Endodermal cell (in vitro differentiated cells): ENCODE results near the gene LAMA2. TPM values are rescaled to one million over a fixed set of nuclear protein-coding genes. Genes with fewer than 3 reads are reported as not detected.

Experiments
- DNase-seq: peaks from one replicate; pipeline ENCODE4 v3.0.0-alpha.2; 2017
- H3K27ac ChIP-seq: 2 replicates; pipeline ENCODE4 v1.5.1; 2013; ENCODE audit warnings: mild to moderate bottlenecking, low read depth, low read length, moderate library complexity
- H3K27me3 ChIP-seq: 2 replicates; pipeline ENCODE4 v1.6.1; 2013; ENCODE audit warnings: mild to moderate bottlenecking, low read length, moderate library complexity; ENCODE audit not compliant: insufficient read depth, control insufficient read depth, poor library complexity, severe bottlenecking
- H3K36me3 ChIP-seq: 2 replicates; pipeline ENCODE4 v1.7.0; 2013; ENCODE audit warnings: mild to moderate bottlenecking, low read length, moderate library complexity; ENCODE audit not compliant: control insufficient read depth, insufficient read depth
- H3K4me1 ChIP-seq: one replicate; pipeline ENCODE4 v1.7.0; 2013; ENCODE audit warnings: low read length; ENCODE audit not compliant: control insufficient read depth, insufficient read depth
- H3K4me3 ChIP-seq: 2 replicates; pipeline ENCODE4 v1.5.1; 2013; ENCODE audit warnings: mild to moderate bottlenecking, low read length, moderate library complexity
- H3K9ac ChIP-seq: 2 replicates; pipeline ENCODE4 v1.6.1; 2013; ENCODE audit warnings: mild to moderate bottlenecking, low read length, moderate library complexity; ENCODE audit not compliant: poor library complexity, severe bottlenecking; ENCODE audit errors: extremely low read depth
- H3K9me3 ChIP-seq: 2 replicates; pipeline ENCODE4 v1.6.1; 2013; ENCODE audit warnings: mild to moderate bottlenecking, low read length, moderate library complexity; ENCODE audit not compliant: control insufficient read depth
- H3K27ac Mint-ChIP-seq: 2 replicates; pipeline ENCODE4 v1.8.0; 2020; ENCODE audit warnings: mixed read lengths
- H3K27me3 Mint-ChIP-seq: 2 replicates; pipeline ENCODE4 v1.8.0; 2021; ENCODE audit warnings: mild to moderate bottlenecking, mixed read lengths; ENCODE audit not compliant: insufficient read depth
- H3K36me3 Mint-ChIP-seq: 2 replicates; pipeline ENCODE4 v1.8.0; 2020; ENCODE audit warnings: low read depth, mixed read lengths
- H3K4me1 Mint-ChIP-seq: 2 replicates; pipeline ENCODE4 v1.8.0; 2020; ENCODE audit warnings: mixed read lengths
- H3K4me3 Mint-ChIP-seq: 2 replicates; pipeline ENCODE4 v1.8.0; 2020; ENCODE audit warnings: mild to moderate bottlenecking, moderate library complexity, mixed read lengths
- H3K9me3 Mint-ChIP-seq: 2 replicates; pipeline ENCODE4 v1.8.0; 2020; ENCODE audit warnings: mild to moderate bottlenecking, mixed read lengths
- WGBS, 2 experiments: methylation state at CpG; one replicate each; pipeline versions ENCODE4 v1.1.5 to v1.1.7; 2013; ENCODE audit warnings: missing lambda C conversion rate in 2 of 2, mixed read lengths in 1 of 2; ENCODE audit not compliant: insufficient coverage in 1 of 2, insufficient read length in 1 of 2; 5-methylcytosine and 5-hydroxymethylcytosine counted together
- total RNA-seq, 2 donors: library from RNA; stranded (reverse); fragmentation: NEBNext Ultra II Directional in 1 of 2; extraction: Animal tissue kit (Norgen Biotek cat#: 25700) in 1 of 2; gene quantifications; 2 replicates in 1 of 2; 3 replicates in 1 of 2; pipeline ENCODE4 v1.2.1, GENCODE V29; 2021
- TF ChIP-seq, protein P1 (sequence below): fragments of 200-600 bp; sonication (generic); conservative IDR thresholded peaks from 2 replicates; pipeline ENCODE4 v1.5.0; 2021; ENCODE audit warnings: antibody characterized with exemption, mild to moderate bottlenecking

The LAMA2 gene
- total RNA-seq, 2 donors from 2014 or later, result 2.3 to 4.1 TPM

GRCh38 chr6:128844598-128844997 is 38.3 kb upstream of the LAMA2 start:
- Mint-ChIP-seq H3K4me1 (peaks cover 8% of the 10 kb centered on the region), H3K27me3 (peaks cover 3% of the 10 kb centered on the region), H3K27ac (no peak overlapping the region), H3K4me3 (no peak overlapping the region), H3K36me3 (no peaks in the 10 kb centered on the region), H3K9me3 (no peaks in the 10 kb centered on the region)
- WGBS, 2 experiments, result no CpG with 5 or more reads among the region's 2 CpGs
- Histone ChIP-seq H3K9me3 (no peaks in the 10 kb centered on the region), H3K27me3 (peaks cover 5% of the 10 kb centered on the region), H3K4me3 (no peak overlapping the region), H3K4me1 (no peaks in the 10 kb centered on the region), H3K9ac (no peak overlapping the region), H3K36me3 (no peaks in the 10 kb centered on the region), H3K27ac (no peak overlapping the region)
- TF ChIP-seq, protein P1, sequence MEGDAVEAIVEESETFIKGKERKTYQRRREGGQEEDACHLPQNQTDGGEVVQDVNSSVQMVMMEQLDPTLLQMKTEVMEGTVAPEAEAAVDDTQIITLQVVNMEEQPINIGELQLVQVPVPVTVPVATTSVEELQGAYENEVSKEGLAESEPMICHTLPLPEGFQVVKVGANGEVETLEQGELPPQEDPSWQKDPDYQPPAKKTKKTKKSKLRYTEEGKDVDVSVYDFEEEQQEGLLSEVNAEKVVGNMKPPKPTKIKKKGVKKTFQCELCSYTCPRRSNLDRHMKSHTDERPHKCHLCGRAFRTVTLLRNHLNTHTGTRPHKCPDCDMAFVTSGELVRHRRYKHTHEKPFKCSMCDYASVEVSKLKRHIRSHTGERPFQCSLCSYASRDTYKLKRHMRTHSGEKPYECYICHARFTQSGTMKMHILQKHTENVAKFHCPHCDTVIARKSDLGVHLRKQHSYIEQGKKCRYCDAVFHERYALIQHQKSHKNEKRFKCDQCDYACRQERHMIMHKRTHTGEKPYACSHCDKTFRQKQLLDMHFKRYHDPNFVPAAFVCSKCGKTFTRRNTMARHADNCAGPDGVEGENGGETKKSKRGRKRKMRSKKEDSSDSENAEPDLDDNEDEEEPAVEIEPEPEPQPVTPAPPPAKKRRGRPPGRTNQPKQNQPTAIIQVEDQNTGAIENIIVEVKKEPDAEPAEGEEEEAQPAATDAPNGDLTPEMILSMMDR, result no peak
- DNase-seq, result no peak

GRCh38 chr6:128847431-128848210 is 35.3 kb upstream of the LAMA2 start:
- no peak for DNase-seq
- TF ChIP-seq, protein P1, result no peak
- Mint-ChIP-seq H3K9me3 (no peaks in the 10 kb centered on the region), H3K4me1 (peaks cover 8% of the 10 kb centered on the region), H3K27me3 (peaks cover 3% of the 10 kb centered on the region), H3K36me3 (no peaks in the 10 kb centered on the region), H3K4me3 (no peak overlapping the region), H3K27ac (no peak overlapping the region)
- Histone ChIP-seq H3K36me3 (no peaks in the 10 kb centered on the region), H3K4me3 (no peak overlapping the region), H3K9ac (no peak overlapping the region), H3K27ac (peak overlapping the region; percentile 85), H3K27me3 (peaks cover 5% of the 10 kb centered on the region), H3K9me3 (no peaks in the 10 kb centered on the region), H3K4me1 (no peaks in the 10 kb centered on the region)
- 61 to 68% methylated on average over 3 to 4 of the region's 4 CpGs for WGBS, 2 experiments

- DNase-seq, result no peak
- H3K27ac ChIP-seq, result peak overlapping the region; percentile 85
- 86 to 92% methylated on average over 2 to 7 of the region's 7 CpGs for WGBS, 2 experiments
Observed at GRCh38 chr6:128848212-128848935, 34.6 kb upstream of the LAMA2 start.

More at GRCh38 chr6:128848212-128848935, 34.6 kb upstream of the LAMA2 start:
- Histone ChIP-seq H3K9ac (no peak overlapping the region), H3K4me3 (no peak overlapping the region), H3K27me3 (peaks cover 5% of the 10 kb centered on the region), H3K4me1 (no peaks in the 10 kb centered on the region), H3K36me3 (no peaks in the 10 kb centered on the region), H3K9me3 (no peaks in the 10 kb centered on the region)
- Mint-ChIP-seq H3K9me3 (no peaks in the 10 kb centered on the region), H3K36me3 (no peaks in the 10 kb centered on the region), H3K4me1 (peaks cover 8% of the 10 kb centered on the region), H3K4me3 (no peak overlapping the region), H3K27me3 (peaks cover 3% of the 10 kb centered on the region), H3K27ac (no peak overlapping the region)
- TF ChIP-seq, protein P1, result no peak
